Measurements from ENCODE around the gene SLC25A25. TPM values are rescaled to one million over a fixed set of nuclear protein-coding genes. Genes with fewer than 3 reads are reported as not detected.
"Not testable (repeated sequence)": the region's sequence is repeated elsewhere in the genome, so short reads cannot be mapped to it uniquely, and the experiment has no call there.

Gene SLC25A25
- 10 to 100 TPM in 1 of 6 donors, 1 to 10 TPM in 5; 1.6 to 15.8 (median 9.0) TPM for polyA plus RNA-seq (ENCODE audit: low read depth in 6 of 6)

GRCh38 chr9:128067645-128068385, at the start of gene SLC25A25:
Gene SLC25A25, plus strand, starts transcription at chr9:128068232. Its CDS starts 88 bp downstream, at chr9:128068320.
- Mint-ChIP-seq H3K36me3 (no peaks in the 10 kb centered on the region), H3K4me1 (peaks cover 37 to 71% (median 61%) of the 10 kb centered on the region in 3 donors), H3K9me3 (no peaks in the 10 kb centered on the region), H3K4me3 (peak within 1 kb of the TSS in 5 of 8 donors; percentile 85 to 94 (median 92)), H3K27ac (peak within 1 kb of the TSS in 4 of 6 donors; percentile 52 to 86 (median 82)), H3K27me3 (no peaks in the 10 kb centered on the region)
- DNase-seq (peak; percentile 100), ATAC-seq (ENCODE audit: low read depth in 2 of 2) (peak; percentile 73 to 77)

GRCh38 chr9:128020692-128021091, 47.3 kb upstream of the SLC25A25 start:
- H3K9me3 Mint-ChIP-seq = no peaks in the 10 kb centered on the region
- no peak for ATAC-seq (ENCODE audit: low read depth in 2 of 2)
- peak overlapping the region in 4 of 6 donors; percentile 34 to 91 (median 63) for H3K27ac Mint-ChIP-seq
- H3K27me3 Mint-ChIP-seq = no peaks in the 10 kb centered on the region
- H3K4me3 Mint-ChIP-seq = no peak overlapping the region
- no peak for DNase-seq
- peaks cover 26 to 53% (median 41%) of the 10 kb centered on the region in 3 donors for H3K4me1 Mint-ChIP-seq
- H3K36me3 Mint-ChIP-seq = no peaks in the 10 kb centered on the region

DNA sequence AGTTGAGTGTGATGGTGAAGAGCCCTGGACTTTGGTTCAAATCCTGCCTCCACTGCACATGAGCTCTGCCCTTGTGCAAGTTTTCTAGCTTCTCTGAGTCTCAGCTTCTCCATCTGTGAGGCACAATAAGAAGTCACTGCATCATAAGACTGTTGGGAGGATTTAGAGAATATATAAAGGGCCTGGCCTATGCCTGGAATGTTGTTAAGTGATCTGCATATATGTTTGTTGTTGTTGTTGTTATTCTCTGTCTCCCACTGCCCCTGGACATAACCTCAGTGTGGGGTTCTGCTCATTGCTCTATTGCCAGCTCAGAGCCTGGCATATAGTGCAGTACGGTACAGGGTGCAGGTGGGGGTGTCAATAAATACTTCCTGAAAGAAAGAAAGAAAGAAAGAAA, 46.9 kb upstream of the SLC25A25 start:
- no peak for ATAC-seq (ENCODE audit: low read depth in 2 of 2)

GRCh38 chr9:128022886-128023285, 45.1 kb upstream of the SLC25A25 start:
- DNase-seq (no peak), ATAC-seq (ENCODE audit: low read depth in 2 of 2) (no peak)
- Mint-ChIP-seq H3K27me3 (no peaks in the 10 kb centered on the region), H3K4me1 (peaks cover 39 to 72% (median 58%) of the 10 kb centered on the region in 3 donors), H3K27ac (peak overlapping the region in 4 of 6 donors; percentile 44 to 98 (median 90)), H3K4me3 (peak overlapping the region in 1 of 8 donors; percentile 63), H3K36me3 (no peaks in the 10 kb centered on the region), H3K9me3 (no peaks in the 10 kb centered on the region)

More for the DNA sequence above, 46.9 kb upstream of the SLC25A25 start:
- Mint-ChIP-seq H3K9me3 (no peaks in the 10 kb centered on the region), H3K27ac (peak overlapping the region; percentile 4 to 91 (median 63)), H3K4me1 (peaks cover 30 to 57% (median 45%) of the 10 kb centered on the region in 3 donors), H3K36me3 (no peaks in the 10 kb centered on the region), H3K27me3 (no peaks in the 10 kb centered on the region), H3K4me3 (no peak overlapping the region)
- no peak for DNase-seq

- H3K36me3 Mint-ChIP-seq; DNase-seq; H3K27me3 Mint-ChIP-seq; ATAC-seq (ENCODE audit: low read depth in 2 of 2); H3K9me3 Mint-ChIP-seq: not testable (repeated sequence)
- peak overlapping the region; percentile 79 to 100 (median 90) for H3K27ac Mint-ChIP-seq
- peaks cover 41 to 80% (median 61%) of the 10 kb centered on the region in 3 donors for H3K4me1 Mint-ChIP-seq
- H3K4me3 Mint-ChIP-seq = peak overlapping the region in 3 of 8 donors; percentile 16 to 63 (median 20)
Measured at GRCh38 chr9:128023671-128024070, 44.4 kb upstream of the SLC25A25 start.

DNA sequence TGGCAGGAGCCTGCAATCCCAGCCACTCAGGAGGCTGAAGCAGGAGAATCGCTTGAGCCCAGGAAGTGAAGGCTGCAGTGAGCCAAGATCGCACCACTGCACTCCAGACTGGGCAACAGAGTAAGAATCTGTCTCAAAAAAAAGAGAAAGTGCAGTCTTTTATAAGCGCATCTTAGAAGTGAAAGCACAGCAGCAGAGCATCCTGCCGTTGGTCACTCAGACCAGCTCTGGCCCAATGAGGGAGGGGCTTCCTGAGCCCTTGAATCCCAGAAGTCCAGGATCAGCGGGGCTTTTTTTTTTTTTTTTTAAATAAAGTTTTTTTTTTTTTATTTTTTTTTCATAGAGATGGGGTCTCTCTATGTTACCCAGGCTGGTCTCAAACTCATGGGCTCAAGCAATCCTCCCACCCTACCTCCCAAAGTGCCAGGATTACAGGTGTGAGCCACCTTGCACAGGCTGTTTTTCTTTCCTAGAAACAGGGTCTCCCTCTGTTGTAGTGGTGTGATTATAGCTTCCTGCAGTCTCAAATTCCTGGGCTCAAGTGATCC, 43.2 kb upstream of the SLC25A25 start:
- Mint-ChIP-seq H3K9me3 (no peaks in the 10 kb centered on the region), H3K27me3 (no peaks in the 10 kb centered on the region), H3K4me1 (peaks cover 45 to 88% (median 66%) of the 10 kb centered on the region in 3 donors), H3K4me3 (peak overlapping the region in 3 of 8 donors; percentile 29 to 65 (median 32)), H3K36me3 (no peaks in the 10 kb centered on the region), H3K27ac (peak overlapping the region; percentile 81 to 100 (median 99))
- no peak for ATAC-seq (ENCODE audit: low read depth in 2 of 2)
- DNase-seq = no peak

DNA sequence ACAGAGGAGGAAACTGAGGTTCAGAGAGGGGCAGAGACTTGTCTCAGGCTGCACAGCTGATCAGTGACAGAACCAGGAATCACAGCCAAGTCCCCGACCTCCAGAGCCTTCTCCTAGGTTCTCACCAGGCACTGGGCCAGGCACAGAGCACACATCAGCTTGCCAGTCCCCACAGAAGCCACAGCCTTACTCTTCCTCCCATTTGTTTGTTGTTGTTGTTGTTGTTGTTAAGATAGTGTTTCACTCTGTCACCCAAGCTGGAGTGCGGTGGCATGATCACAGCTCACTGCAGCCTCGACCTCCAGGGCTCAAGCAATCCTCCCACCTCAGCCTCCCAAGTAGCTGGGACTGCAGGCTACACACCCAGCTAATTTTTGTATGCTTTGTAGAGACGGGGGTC, 42.3 kb upstream of the SLC25A25 start:
- ATAC-seq (ENCODE audit: low read depth in 2 of 2) = no peak
- Mint-ChIP-seq H3K36me3 (no peaks in the 10 kb centered on the region), H3K27ac (peak overlapping the region; percentile 94 to 100 (median 100)), H3K4me1 (peaks cover 45 to 90% (median 65%) of the 10 kb centered on the region in 3 donors), H3K9me3 (no peaks in the 10 kb centered on the region), H3K4me3 (peak overlapping the region; percentile 8 to 89 (median 72)), H3K27me3 (no peaks in the 10 kb centered on the region)
- no peak for DNase-seq

GRCh38 chr9:128026255-128026772, 41.7 kb upstream of the SLC25A25 start:
- Mint-ChIP-seq H3K4me1 (peaks cover 41 to 90% (median 65%) of the 10 kb centered on the region in 3 donors), H3K27me3 (no peaks in the 10 kb centered on the region), H3K36me3 (no peaks in the 10 kb centered on the region), H3K9me3 (no peaks in the 10 kb centered on the region), H3K4me3 (peak overlapping the region; percentile 65 to 89 (median 73)), H3K27ac (peak overlapping the region; percentile 98 to 100 (median 100))
- ATAC-seq (ENCODE audit: low read depth in 2 of 2) (peak; percentile 87 to 91), DNase-seq (peak; percentile 91)

DNA sequence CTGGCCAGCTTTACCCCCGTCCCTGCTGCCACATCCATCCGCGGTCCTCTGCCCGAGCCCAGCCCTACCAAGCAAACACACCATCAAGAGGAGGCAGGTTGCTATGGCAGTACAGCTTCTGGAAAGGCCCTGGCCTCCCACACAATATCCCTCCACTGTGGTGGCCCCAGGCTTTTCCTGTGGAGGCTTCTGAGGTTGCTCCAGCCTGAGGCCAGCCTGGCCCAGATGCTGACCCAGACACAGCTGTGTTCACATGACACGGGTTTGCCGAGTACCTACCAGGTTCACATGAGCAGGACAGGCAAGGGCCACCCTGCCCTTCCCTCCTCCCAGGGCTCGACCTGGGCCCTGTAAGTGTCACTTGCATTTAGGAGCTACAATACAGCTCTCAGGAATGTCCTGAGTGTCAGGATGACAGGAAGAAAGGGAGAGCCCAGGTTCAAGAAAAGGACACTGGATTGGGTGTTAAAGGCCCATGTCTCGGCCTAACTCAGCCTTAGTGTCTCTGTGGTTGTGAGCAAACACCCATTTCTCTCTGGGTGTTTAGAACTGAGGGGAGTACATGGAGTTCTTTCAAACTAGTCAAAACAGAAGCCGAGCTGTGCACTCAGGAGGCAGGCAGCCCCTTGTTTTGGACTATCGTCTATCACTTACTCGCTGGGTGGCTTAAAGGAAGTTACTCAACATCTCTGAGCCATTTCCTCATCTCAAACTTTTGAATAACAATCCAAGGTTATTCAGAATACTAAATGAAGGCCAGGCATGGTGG, 41.1 kb upstream of the SLC25A25 start:
- Mint-ChIP-seq H3K36me3 (no peaks in the 10 kb centered on the region), H3K4me1 (peaks cover 40 to 89% (median 63%) of the 10 kb centered on the region in 3 donors), H3K9me3 (no peaks in the 10 kb centered on the region), H3K27ac (peak overlapping the region; percentile 98 to 100 (median 100)), H3K4me3 (peak overlapping the region; percentile 42 to 89 (median 70)), H3K27me3 (no peaks in the 10 kb centered on the region)
- no peak for ATAC-seq (ENCODE audit: low read depth in 2 of 2)
- DNase-seq = no peak

DNA sequence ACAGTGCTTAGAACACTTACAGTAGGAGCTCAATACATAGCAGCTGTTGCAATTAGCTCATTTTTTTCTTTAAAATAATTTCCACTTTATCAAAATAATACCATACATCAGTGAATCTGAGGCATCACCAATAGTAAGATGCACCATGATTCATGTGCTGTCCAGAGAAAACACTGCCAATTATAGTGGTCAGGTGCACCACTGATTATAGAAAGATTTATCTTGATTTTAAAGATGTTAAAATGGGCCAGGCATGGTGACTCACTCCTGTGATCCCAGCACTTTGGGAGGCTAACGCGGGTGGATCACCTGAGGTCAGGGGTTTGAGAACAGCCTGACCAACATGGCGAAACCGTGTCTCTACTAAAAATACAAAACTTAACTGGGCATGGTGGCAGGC, 40.3 kb upstream of the SLC25A25 start:
- ATAC-seq (ENCODE audit: low read depth in 2 of 2) (no peak), DNase-seq (no peak)
- Mint-ChIP-seq H3K4me1 (peaks cover 40 to 87% (median 57%) of the 10 kb centered on the region in 3 donors), H3K27me3 (no peaks in the 10 kb centered on the region), H3K9me3 (no peaks in the 10 kb centered on the region), H3K27ac (peak overlapping the region; percentile 88 to 100 (median 100)), H3K36me3 (no peaks in the 10 kb centered on the region), H3K4me3 (peak overlapping the region in 5 of 8 donors; percentile 35 to 81 (median 77))

DNA sequence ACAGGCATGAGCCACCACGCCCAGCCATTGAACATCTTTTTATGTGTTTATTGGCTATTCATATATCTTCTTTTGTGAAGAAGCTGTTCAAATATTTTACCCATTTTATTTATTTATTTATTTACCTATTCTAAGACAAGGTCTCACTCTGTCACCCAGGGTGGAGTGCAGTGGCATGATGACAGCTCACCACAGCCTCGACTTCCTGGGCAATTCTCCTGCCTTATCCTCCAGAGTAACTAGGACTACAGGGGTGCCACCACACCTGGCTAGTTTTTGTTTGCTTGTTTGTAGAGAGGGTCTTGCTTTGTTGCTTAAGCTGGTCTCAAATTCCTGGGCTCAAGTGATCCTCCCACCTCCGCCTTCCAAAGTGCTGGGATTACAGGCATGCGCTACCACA, 34.4 kb upstream of the SLC25A25 start:
- peaks cover 13 to 45% (median 21%) of the 10 kb centered on the region in 3 donors for H3K4me1 Mint-ChIP-seq

DNA sequence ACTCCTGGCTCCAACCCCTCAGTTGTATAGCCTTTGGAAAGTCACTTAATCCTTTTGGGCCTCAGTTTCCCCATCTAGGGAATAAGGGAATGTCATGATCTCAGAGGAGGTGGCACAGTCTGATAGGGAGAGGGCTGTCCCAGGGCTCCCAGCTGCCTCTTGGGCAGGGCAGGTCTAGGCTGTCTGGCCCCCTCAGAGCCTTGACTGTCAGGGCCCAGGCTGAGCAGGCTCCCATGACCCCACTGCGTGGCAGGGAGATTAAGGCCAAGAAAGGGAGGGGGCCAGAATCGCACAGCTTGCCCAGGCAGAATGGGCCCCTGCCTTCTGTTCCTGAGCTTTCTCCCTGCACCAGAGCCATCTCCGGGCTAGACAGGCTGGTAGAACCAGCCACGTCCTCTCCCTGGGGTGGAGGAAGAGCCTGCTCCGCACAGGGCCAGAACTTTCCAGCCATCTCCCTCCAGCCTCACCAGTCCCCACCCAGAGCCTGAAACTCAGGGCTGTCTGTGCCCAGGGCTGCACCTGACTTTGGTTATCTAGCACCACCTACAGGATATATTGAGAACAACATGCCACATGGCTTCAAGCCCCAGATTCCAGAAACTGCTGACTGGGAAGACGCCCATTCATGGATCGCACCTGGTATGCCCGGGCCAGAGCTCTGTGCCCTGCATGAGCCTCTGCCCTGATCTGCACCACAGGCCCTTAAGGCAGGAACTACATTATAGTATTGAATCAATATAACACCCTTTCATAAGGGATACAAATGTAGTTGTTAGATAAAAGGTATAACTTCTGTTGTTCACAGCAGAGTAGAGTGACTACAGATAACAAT, 33.0 kb upstream of the SLC25A25 start:
- ATAC-seq (ENCODE audit: low read depth in 2 of 2) = peak; percentile 75 to 85
- H3K4me3 Mint-ChIP-seq = peak overlapping the region in 2 of 8 donors; percentile 2 to 3
- no peaks in the 10 kb centered on the region for H3K27me3 Mint-ChIP-seq

More for the DNA sequence above, 34.4 kb upstream of the SLC25A25 start:
- Mint-ChIP-seq H3K27me3 (no peaks in the 10 kb centered on the region), H3K4me3 (peak overlapping the region in 3 of 8 donors; percentile 26 to 86 (median 31)), H3K27ac (peak overlapping the region in 4 of 6 donors; percentile 69 to 93 (median 82)), H3K9me3 (no peaks in the 10 kb centered on the region), H3K36me3 (no peaks in the 10 kb centered on the region)
- DNase-seq (no peak), ATAC-seq (ENCODE audit: low read depth in 2 of 2) (no peak)

More for the DNA sequence above, 33.0 kb upstream of the SLC25A25 start:
- Mint-ChIP-seq H3K9me3 (no peaks in the 10 kb centered on the region), H3K36me3 (no peaks in the 10 kb centered on the region), H3K27ac (peak overlapping the region; percentile 72 to 97 (median 83)), H3K4me1 (peaks cover 9 to 34% (median 16%) of the 10 kb centered on the region in 3 donors)
- peak; percentile 77 for DNase-seq
